Activated gamma-delta T cell treated with anti-CD3 and anti-CD28 coated beads, Interleukin-2, amount 50 U/mL, for 16 hours (primary cell): ENCODE measurements around the gene ARL15.

ENCODE experiments used
- DNase-seq: peaks from one replicate; pipeline ENCODE4 v3.0.0-alpha.2; 2020; ENCODE audit warnings: low read depth

Gene ARL15

GRCh38 chr5:53934151-53934820 lies 376.1 kb downstream of the ARL15 start:
- no peak for DNase-seq

GRCh38 chr5:53932351-53932750 lies 378.0 kb downstream of the ARL15 start:
- DNase-seq, result no peak

- DNase-seq, result no peak
Measured at GRCh38 chr5:53930457-53930856, 379.9 kb downstream of the ARL15 start.

- DNase-seq, result no peak
Measured at GRCh38 chr5:53929570-53929969, 380.8 kb downstream of the ARL15 start.

GRCh38 chr5:53929152-53929551 lies 381.2 kb downstream of the ARL15 start:
- DNase-seq, result no peak

GRCh38 chr5:53928641-53929040 lies 381.7 kb downstream of the ARL15 start:
- DNase-seq, result no peak

- DNase-seq, result no peak
Measured at GRCh38 chr5:53927668-53928247, 382.6 kb downstream of the ARL15 start.

- DNase-seq, result no peak
Measured at GRCh38 chr5:53926026-53926425, 384.3 kb downstream of the ARL15 start.

GRCh38 chr5:53924392-53924791 lies 386.0 kb downstream of the ARL15 start:
- DNase-seq, result no peak

- DNase-seq, result no peak
Measured at GRCh38 chr5:53923961-53924360, 386.4 kb downstream of the ARL15 start.

- DNase-seq, result no peak
Measured at GRCh38 chr5:53922508-53923498, 387.6 kb downstream of the ARL15 start.

GRCh38 chr5:53917826-53918225 lies 392.5 kb downstream of the ARL15 start:
- no peak for DNase-seq

- no peak for DNase-seq
Measured at GRCh38 chr5:53917095-53917494, 393.3 kb downstream of the ARL15 start.

- no peak for DNase-seq
Measured at GRCh38 chr5:53915120-53915519, 395.3 kb downstream of the ARL15 start.

GRCh38 chr5:53913941-53914340 lies 396.4 kb downstream of the ARL15 start:
- DNase-seq, result no peak

GRCh38 chr5:53908757-53909156 lies 401.6 kb downstream of the ARL15 start:
- no peak for DNase-seq

- DNase-seq, result no peak
Measured at GRCh38 chr5:53907827-53908226, 402.5 kb downstream of the ARL15 start.

- no peak for DNase-seq
Measured at GRCh38 chr5:53906736-53907135, 403.6 kb downstream of the ARL15 start.

- DNase-seq, result no peak
Measured at GRCh38 chr5:53902296-53902907, 408.0 kb downstream of the ARL15 start.

- DNase-seq, result no peak
Measured at GRCh38 chr5:53900677-53901076, 409.7 kb downstream of the ARL15 start.

- DNase-seq, result no peak
Measured at GRCh38 chr5:53895091-53895683, 415.2 kb downstream of the ARL15 start.

- DNase-seq, result no peak
Measured at GRCh38 chr5:53893626-53894025, 416.7 kb downstream of the ARL15 start.
